Ectodermal cell (in vitro differentiated cells): ENCODE data around the gene FCGR1A. TPM values are rescaled to one million over a fixed set of nuclear protein-coding genes. Genes with fewer than 3 reads are reported as not detected.
A peak's percentile ranks its signal among the peaks of the same experiment; 100 is the strongest.
"Not testable (repeated sequence)": the region's sequence is repeated elsewhere in the genome, so short reads cannot be mapped to it uniquely, and the experiment has no call there.

ENCODE experiments used
- H3K27ac ChIP-seq: 2 replicates; pipeline ENCODE4 v1.7.0; 2013; ENCODE audit warnings: mild to moderate bottlenecking, low read depth, low read length; ENCODE audit not compliant: insufficient read depth, poor library complexity, severe bottlenecking
- H3K27me3 ChIP-seq: 2 replicates; pipeline ENCODE4 v1.7.0; 2013; ENCODE audit warnings: mild to moderate bottlenecking, low read length; ENCODE audit not compliant: insufficient read depth, control insufficient read depth, poor library complexity, severe bottlenecking
- H3K36me3 ChIP-seq: one replicate; pipeline ENCODE4 v1.7.0; 2013; ENCODE audit warnings: low read length; ENCODE audit not compliant: control insufficient read depth, insufficient read depth
- H3K4me1 ChIP-seq: one replicate; pipeline ENCODE4 v1.7.0; 2013; ENCODE audit warnings: low read length; ENCODE audit not compliant: control insufficient read depth, insufficient read depth
- H3K4me3 ChIP-seq: 2 replicates; pipeline ENCODE4 v1.7.0; 2013; ENCODE audit warnings: low read depth, low read length, control low read depth; ENCODE audit not compliant: insufficient read depth
- H3K9me3 ChIP-seq: 2 replicates; pipeline ENCODE4 v1.7.0; 2013; ENCODE audit warnings: mild to moderate bottlenecking, low read length, moderate library complexity; ENCODE audit not compliant: control insufficient read depth
- WGBS, 2 experiments: methylation state at CpG; one replicate each; pipeline ENCODE4 v1.1.7; 2013; ENCODE audit warnings: missing lambda C conversion rate in 2 of 2; 5-methylcytosine and 5-hydroxymethylcytosine counted together
- polyA plus RNA-seq, 4 experiments: library from polyadenylated mRNA; stranded (reverse); fragments of 50-300 nt; gene quantifications; one replicate each; pipeline ENCODE4 v1.2.3, GENCODE V29; 2013

The FCGR1A gene
- polyA plus RNA-seq (2013, experiment 1 of 4): not detected
- polyA plus RNA-seq (2013, experiment 2 of 4): not detected
- polyA plus RNA-seq (2013, experiment 3 of 4): not detected
- not detected for polyA plus RNA-seq (2013, experiment 4 of 4)

DNA sequence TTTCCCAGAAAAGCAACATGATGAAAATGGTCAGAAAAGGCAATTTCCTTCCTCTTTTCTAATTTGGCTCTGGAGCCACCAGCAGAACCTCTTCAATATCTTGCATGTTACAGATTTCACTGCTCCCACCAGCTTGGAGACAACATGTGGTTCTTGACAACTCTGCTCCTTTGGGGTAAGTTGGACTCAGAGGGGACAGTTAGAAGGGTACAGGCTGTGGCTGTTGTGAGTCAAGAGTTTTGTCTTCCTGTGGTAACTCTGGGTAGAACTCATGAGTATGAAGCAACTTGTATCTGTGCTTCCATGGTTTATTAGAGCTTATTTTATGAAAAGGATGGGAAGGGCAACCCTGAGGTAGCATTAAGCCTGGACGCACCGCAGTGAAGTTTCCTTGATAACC is at the start of gene FCGR1A:
Gene FCGR1A (plus strand): TSS at position 95 of the 400 bp plus-strand sequence. CDS start 50 bp downstream, at position 145.
- H3K36me3 ChIP-seq, H3K27me3 ChIP-seq, H3K27ac ChIP-seq, H3K9me3 ChIP-seq, H3K4me3 ChIP-seq, H3K4me1 ChIP-seq: not testable (repeated sequence)
- no CpG with 5 or more reads among the region's 2 CpGs for WGBS, 2 experiments

DNA sequence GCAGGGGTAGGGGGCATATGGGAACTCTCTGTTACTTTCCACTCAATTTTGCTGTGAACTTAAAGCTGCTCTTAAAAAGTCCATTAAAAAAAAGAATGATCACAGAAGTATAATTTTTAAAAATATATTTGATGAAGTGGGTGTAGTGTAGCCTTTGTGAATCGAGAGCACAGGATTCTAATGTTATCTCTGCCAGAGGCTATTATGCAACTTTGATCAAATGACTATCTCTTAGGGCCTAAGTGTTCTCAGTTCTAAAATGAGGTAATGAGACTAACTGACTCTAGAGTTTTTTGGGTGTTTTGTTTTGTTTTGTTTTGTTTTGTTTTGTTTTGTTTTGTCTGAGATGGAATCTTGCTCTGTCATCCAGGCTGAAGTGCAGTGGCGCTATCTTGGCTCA is 49.7 kb upstream of the FCGR1A start:
- no CpG with 5 or more reads among the region's 2 CpGs for WGBS, 2 experiments
- not testable (repeated sequence) for H3K4me1 ChIP-seq, H3K27ac ChIP-seq, H3K27me3 ChIP-seq, H3K4me3 ChIP-seq, H3K9me3 ChIP-seq, H3K36me3 ChIP-seq

DNA sequence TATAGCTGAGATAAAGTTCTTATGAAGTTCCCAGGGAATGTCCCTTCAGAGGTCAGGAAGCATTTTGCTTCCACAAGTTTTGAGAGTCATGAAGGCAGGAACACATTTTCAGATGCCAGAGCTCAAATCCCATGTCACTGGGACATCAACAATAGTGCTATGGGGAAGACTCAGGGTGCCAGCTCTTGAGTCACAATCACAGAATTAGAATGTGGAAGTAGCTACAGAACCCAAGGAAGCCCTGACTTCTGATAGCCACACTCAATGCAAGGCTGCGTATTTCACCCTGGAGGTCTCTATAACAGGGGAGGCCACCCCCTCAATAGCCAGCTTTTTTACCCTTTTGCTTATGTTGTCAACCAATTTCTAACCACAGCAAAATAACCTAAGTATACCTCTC is 47.8 kb upstream of the FCGR1A start:
- H3K4me3 ChIP-seq, H3K4me1 ChIP-seq, H3K27ac ChIP-seq, H3K36me3 ChIP-seq, H3K9me3 ChIP-seq, H3K27me3 ChIP-seq: not testable (repeated sequence)
- 100% methylated on average over 1 of the region's 1 CpG; no CpG with 5 or more reads in 1 of the 2 experiments for WGBS, 2 experiments

- H3K4me1 ChIP-seq, H3K27ac ChIP-seq, H3K9me3 ChIP-seq, H3K36me3 ChIP-seq, H3K27me3 ChIP-seq: not testable (repeated sequence)
- H3K4me3 ChIP-seq: peak overlapping the region; percentile 20
- WGBS, 2 experiments: 15 to 21% methylated on average over 22 to 25 of the region's 26 CpGs
Measured at GRCh38 chr1:149740148-149740581, 42.3 kb upstream of the FCGR1A start.

- not testable (repeated sequence) for H3K36me3 ChIP-seq, H3K27ac ChIP-seq, H3K4me1 ChIP-seq, H3K27me3 ChIP-seq, H3K9me3 ChIP-seq
- peak overlapping the region; percentile 20 for H3K4me3 ChIP-seq
- 20 to 28% methylated on average over 2 of the region's 13 CpGs for WGBS, 2 experiments
Measured at GRCh38 chr1:149740590-149741230, 41.8 kb upstream of the FCGR1A start.

DNA sequence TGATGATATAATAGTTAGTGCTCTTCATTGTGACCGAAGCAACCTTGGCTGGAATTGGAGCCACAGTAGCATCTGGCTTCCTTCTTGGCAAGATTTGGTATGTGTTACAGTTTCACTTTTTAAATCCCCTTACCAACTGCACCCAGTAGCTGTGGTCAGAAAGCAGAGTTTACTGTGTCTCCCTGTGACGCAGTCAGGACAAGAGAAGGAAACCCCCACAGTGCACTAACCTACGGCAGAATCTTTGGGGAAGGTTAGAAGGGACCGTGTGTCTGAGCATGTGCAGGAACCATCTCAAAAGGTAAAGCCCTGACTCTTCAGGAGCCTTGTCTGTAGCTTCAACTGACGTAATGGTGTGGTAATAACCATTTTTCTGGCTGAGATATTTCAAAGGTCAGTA is 40.6 kb upstream of the FCGR1A start:
- H3K4me1 ChIP-seq, H3K9me3 ChIP-seq, H3K36me3 ChIP-seq, H3K27ac ChIP-seq, H3K4me3 ChIP-seq: not testable (repeated sequence)
- peaks cover 13% of the 10 kb centered on the region for H3K27me3 ChIP-seq
- 90 to 91% methylated on average over 1 of the region's 5 CpGs for WGBS, 2 experiments

- not testable (repeated sequence) for H3K27ac ChIP-seq, H3K4me3 ChIP-seq, H3K4me1 ChIP-seq, H3K9me3 ChIP-seq, H3K36me3 ChIP-seq
- H3K27me3 ChIP-seq: peaks cover 28% of the 10 kb centered on the region
- WGBS, 2 experiments: 14 to 15% methylated on average over 21 to 27 of the region's 41 CpGs
Measured at GRCh38 chr1:149746463-149747356, 35.8 kb upstream of the FCGR1A start.

DNA sequence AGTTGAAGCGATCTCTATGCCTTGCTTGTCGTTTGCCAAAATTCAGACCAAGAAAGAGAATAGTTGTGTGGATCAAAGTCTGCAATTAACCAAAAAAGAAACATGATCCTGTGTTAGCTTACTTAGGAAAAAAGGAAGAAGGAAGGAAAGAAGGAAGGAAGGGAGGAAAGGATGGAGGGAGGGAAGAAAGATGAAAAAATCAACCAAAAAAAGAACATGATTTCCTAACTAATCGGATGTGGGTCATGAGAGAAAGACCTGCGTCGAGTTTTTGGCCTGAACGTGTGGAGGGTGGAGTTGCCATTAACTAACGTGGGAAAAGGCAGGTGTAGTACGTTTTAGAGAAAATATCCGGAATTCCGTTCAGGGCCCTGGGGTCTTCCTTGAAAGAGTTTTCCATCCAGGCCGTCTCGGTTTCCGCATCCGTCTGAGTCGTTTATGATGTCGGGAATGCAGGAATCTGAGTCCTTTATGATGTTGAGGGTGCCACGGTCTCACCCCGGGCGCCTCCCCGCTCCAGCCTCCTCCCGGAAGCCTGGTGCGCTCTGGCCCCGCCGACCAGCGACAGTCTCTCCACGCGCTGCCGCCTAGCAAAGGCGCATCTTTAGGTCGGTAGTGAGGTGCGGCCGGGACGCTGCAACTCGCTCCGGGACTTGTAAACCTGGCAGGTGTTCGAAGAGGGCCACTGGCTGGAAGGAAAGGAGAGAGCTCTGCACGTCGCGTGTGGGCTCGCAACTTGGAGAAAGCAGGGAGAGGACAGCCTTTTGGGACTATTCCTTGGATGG is 34.9 kb upstream of the FCGR1A start:
- not testable (repeated sequence) for H3K9me3 ChIP-seq, H3K36me3 ChIP-seq, H3K27ac ChIP-seq, H3K4me1 ChIP-seq, H3K4me3 ChIP-seq
- H3K27me3 ChIP-seq: peaks cover 28% of the 10 kb centered on the region
- WGBS, 2 experiments: 3 to 8% methylated on average over 18 to 19 of the region's 40 CpGs

DNA sequence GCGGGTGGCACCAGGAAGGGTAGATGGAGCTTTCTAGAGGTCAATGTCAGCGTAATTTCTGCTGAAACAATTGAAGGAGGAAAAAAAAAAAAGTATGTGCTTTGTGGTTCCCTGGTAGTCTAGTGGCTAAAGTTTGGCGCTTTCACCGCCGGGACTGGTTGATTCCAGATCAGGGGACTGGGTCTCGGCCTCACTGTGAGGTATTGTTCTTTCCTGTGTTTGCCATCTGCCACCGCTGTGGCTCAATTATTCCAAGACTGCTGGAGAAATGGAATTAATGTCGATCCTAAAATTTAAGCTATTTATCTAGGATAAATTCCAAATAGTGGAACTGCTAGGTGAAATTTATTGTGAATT is 34.4 kb upstream of the FCGR1A start:
- not testable (repeated sequence) for H3K9me3 ChIP-seq, H3K4me1 ChIP-seq, H3K4me3 ChIP-seq, H3K27ac ChIP-seq, H3K36me3 ChIP-seq
- H3K27me3 ChIP-seq: peaks cover 28% of the 10 kb centered on the region
- 16 to 25% methylated on average over 6 to 7 of the region's 8 CpGs for WGBS, 2 experiments

GRCh38 chr1:149750562-149750961 is 31.9 kb upstream of the FCGR1A start:
- H3K36me3 ChIP-seq, H3K9me3 ChIP-seq, H3K27ac ChIP-seq, H3K4me1 ChIP-seq, H3K4me3 ChIP-seq: not testable (repeated sequence)
- WGBS, 2 experiments: 83 to 100% methylated on average over 1 of the region's 2 CpGs
- H3K27me3 ChIP-seq: peaks cover 28% of the 10 kb centered on the region
